GM13976 (cell line): ENCODE data around the gene L3MBTL4.
"Not testable (repeated sequence)": the region's sequence is repeated elsewhere in the genome, so short reads cannot be mapped to it uniquely, and the experiment has no call there.

Experiments used
- DNase-seq: peaks from one replicate; pipeline ENCODE4 v3.0.0; 2012; ENCODE audit warnings: low spot score
- CTCF ChIP-seq: IDR thresholded peaks from 2 replicates; pipeline ENCODE4 v1.5.1; 2012; ENCODE audit warnings: borderline replicate concordance, mild to moderate bottlenecking; ENCODE audit not compliant: insufficient read depth; ENCODE audit errors: extremely low read depth, missing control alignments, control extremely low read depth
- in situ Hi-C: fragments of 300-500 bp; cut with MboI; formaldehyde crosslinking; loops from one replicate; pipeline ENCODE4 v1.12.0; 2022; ENCODE audit warnings: low sequenced_read_pairs, mixed read lengths, inconsistent platforms; ENCODE audit not compliant: unreplicated experiment

L3MBTL4 gene

GRCh38 chr18:6079406-6079805, 335.3 kb downstream of the L3MBTL4 start:
- in situ Hi-C loops: no loop called here
- DNase-seq: no peak
- TF ChIP-seq CTCF: no peak

GRCh38 chr18:6078877-6079276, 335.8 kb downstream of the L3MBTL4 start:
- in situ Hi-C loops: no loop called here
- DNase-seq: no peak
- TF ChIP-seq CTCF: no peak

GRCh38 chr18:6072423-6072822, 342.3 kb downstream of the L3MBTL4 start:
- in situ Hi-C loops: not testable (repeated sequence)

GRCh38 chr18:6069539-6069938, 345.2 kb downstream of the L3MBTL4 start:
- no peak for TF ChIP-seq CTCF
- in situ Hi-C loops: no loop called here
- no peak for DNase-seq

More at GRCh38 chr18:6072423-6072822, 342.3 kb downstream of the L3MBTL4 start:
- DNase-seq: not testable (repeated sequence)

GRCh38 chr18:6069103-6069502, 345.6 kb downstream of the L3MBTL4 start:
- TF ChIP-seq CTCF: no peak
- in situ Hi-C loops: no loop called here
- no peak for DNase-seq

- no peak for TF ChIP-seq CTCF
- in situ Hi-C loops: no loop called here
- no peak for DNase-seq
Observed at GRCh38 chr18:6060149-6060548, 354.6 kb downstream of the L3MBTL4 start.

GRCh38 chr18:6059551-6059950, 355.2 kb downstream of the L3MBTL4 start:
- TF ChIP-seq CTCF: no peak
- in situ Hi-C loops: no loop called here
- DNase-seq: no peak
